ENCODE measurements around the gene MAST3.

GRCh38 chr19:18168673-18169381 is 71.2 kb downstream of the MAST3 start:
- no peak for TF ChIP-seq POLR2A (IDR thresholded peaks at IDR 0.05; ENCODE audit: low read depth, low read length)
- TF ChIP-seq TAF1 (IDR thresholded peaks at IDR 0.05; ENCODE audit: low read depth, low read length) = no peak
- TF ChIP-seq POLR2AphosphoS5 (IDR thresholded peaks at IDR 0.05; ENCODE audit: low read depth, low read length) = no peak
- no peak for TF ChIP-seq POU2F2 (IDR thresholded peaks at IDR 0.05; ENCODE audit: low read depth, low read length)
- TF ChIP-seq SPI1 (IDR thresholded peaks at IDR 0.05; ENCODE audit: low read depth, low read length) = no peak
- TF ChIP-seq PAX5 (IDR thresholded peaks at IDR 0.05; ENCODE audit: insufficient read depth, low read length, severe bottlenecking) = no peak

All from GM12891 (cell line).